CD8-positive, alpha-beta memory T cell (primary cell): ENCODE data around the gene P2RX7. TPM values are rescaled to one million over a fixed set of nuclear protein-coding genes. Genes with fewer than 3 reads are reported as not detected.
A peak's percentile ranks its signal among the peaks of the same experiment; 100 is the strongest.

Source experiments
- CTCF ChIA-PET: fragments of 350-600 bp; sonication (Branson Sonifier 250); formaldehyde crosslinking; loops from one replicate; lab custom pipeline; 2021; ENCODE audit warnings: antibody characterized with exemption; lab: Charles Lee
- POLR2A ChIA-PET: fragments of 350-600 bp; sonication (Branson Sonifier 250); formaldehyde crosslinking; loops from one replicate; lab custom pipeline; 2021; ENCODE audit warnings: antibody characterized with exemption; lab: Charles Lee
- DNase-seq, 5 donors: peaks; one replicate each; pipeline versions ENCODE4 v3.0.0 to v3.0.0-alpha.2; 2020 to 2022; ENCODE audit warnings: mixed read lengths in 1 of 5
- H3K27ac ChIP-seq: one replicate; pipeline ENCODE4 v1.7.0; 2013; ENCODE audit warnings: low read depth, mild to moderate bottlenecking, low read length, moderate library complexity
- H3K27me3 ChIP-seq: 2 replicates; pipeline ENCODE4 v1.7.0; 2013; ENCODE audit warnings: low read length, mild to moderate bottlenecking; ENCODE audit not compliant: insufficient read depth, poor library complexity, severe bottlenecking
- H3K36me3 ChIP-seq: 2 replicates; pipeline ENCODE4 v1.7.0; 2013; ENCODE audit warnings: mild to moderate bottlenecking, low read length, moderate library complexity; ENCODE audit not compliant: insufficient read depth
- H3K4me1 ChIP-seq: 2 replicates; pipeline ENCODE4 v1.7.0; 2013; ENCODE audit warnings: mild to moderate bottlenecking, low read length, moderate library complexity; ENCODE audit not compliant: insufficient read depth
- H3K4me3 ChIP-seq: 2 replicates; pipeline ENCODE4 v1.7.0; 2013; ENCODE audit warnings: mild to moderate bottlenecking, low read length
- H3K9me3 ChIP-seq: 2 replicates; pipeline ENCODE4 v1.7.0; 2013; ENCODE audit warnings: mild to moderate bottlenecking, low read length
- H3K27ac Mint-ChIP-seq, 8 donors: one replicate each; pipeline ENCODE4 v1.8.0; 2020 to 2021; ENCODE audit warnings: mixed read lengths in 8 of 8, mild to moderate bottlenecking in 6 of 8, inconsistent platforms in 3 of 8, moderate library complexity in 3 of 8
- H3K27me3 Mint-ChIP-seq, 2 donors: one replicate each; pipeline ENCODE4 v1.8.0; 2020 to 2021; ENCODE audit warnings: mixed read lengths in 2 of 2, mild to moderate bottlenecking in 1 of 2, moderate library complexity in 1 of 2
- H3K36me3 Mint-ChIP-seq, 3 donors: one replicate each; pipeline ENCODE4 v1.8.0; 2020 to 2021; ENCODE audit warnings: mixed read lengths in 3 of 3, inconsistent platforms in 1 of 3, mild to moderate bottlenecking in 1 of 3
- H3K4me1 Mint-ChIP-seq, 3 donors: one replicate each; pipeline ENCODE4 v1.8.0; 2020 to 2021; ENCODE audit warnings: mixed read lengths in 3 of 3, inconsistent platforms in 1 of 3, mild to moderate bottlenecking in 1 of 3
- H3K4me3 Mint-ChIP-seq, 7 donors: one replicate each; pipeline ENCODE4 v1.8.0; 2020 to 2021; ENCODE audit warnings: mixed read lengths in 7 of 7, mild to moderate bottlenecking in 6 of 7, moderate library complexity in 4 of 7, inconsistent platforms in 2 of 7
- H3K9me3 Mint-ChIP-seq, 5 donors: one replicate each; pipeline ENCODE4 v1.8.0; 2020 to 2022; ENCODE audit warnings: mixed read lengths in 5 of 5, mild to moderate bottlenecking in 3 of 5, moderate library complexity in 2 of 5, inconsistent platforms in 1 of 5
- polyA plus RNA-seq: library from polyadenylated mRNA; unstranded; fragments of 300-500 nt; fragmentation: Illumina TruSeq; gene quantifications from one replicate; pipeline ENCODE4 v1.2.3, GENCODE V29; 2021
- total RNA-seq, 2 experiments: library from RNA; stranded (reverse); gene quantifications; one replicate each; pipeline ENCODE4 v1.2.3, GENCODE V29; 2021

The P2RX7 gene
- total and polyA plus RNA-seq, 3 experiments from 2014 or later = 4.3 to 9.2 (median 4.5) TPM

DNA sequence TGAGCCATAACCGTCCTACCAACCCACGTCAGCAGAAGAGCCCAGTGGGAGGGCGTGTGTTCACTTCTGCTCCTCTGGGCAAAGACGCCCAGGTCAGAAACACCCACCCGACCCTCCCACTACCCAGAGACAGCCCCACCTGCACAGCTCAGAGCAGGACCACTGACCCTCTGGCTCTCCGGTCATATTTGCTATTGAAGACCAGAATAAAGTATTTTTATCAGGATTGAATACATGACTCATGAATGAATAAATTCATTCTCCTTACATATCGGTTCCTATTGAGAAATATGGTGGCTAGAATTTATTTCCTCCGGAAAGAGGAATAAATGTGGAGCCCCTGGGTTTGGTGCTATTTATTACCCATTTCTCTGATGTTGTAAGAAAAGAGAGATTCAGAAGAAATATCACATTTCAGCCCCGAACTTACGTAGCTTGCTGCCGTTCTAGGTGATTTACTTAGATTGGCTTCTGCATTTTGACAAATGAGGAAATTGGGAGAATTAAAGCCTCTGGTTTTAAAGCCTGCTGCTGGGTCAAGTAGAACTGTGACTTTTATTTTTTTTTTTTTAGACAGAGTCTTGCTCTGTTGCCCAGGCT lies 36.4 kb upstream of the P2RX7 start:
- no peak for DNase-seq
- H3K4me1 Mint-ChIP-seq = peaks cover 38 to 48% (median 47%) of the 10 kb centered on the region in 3 donors
- H3K9me3 Mint-ChIP-seq = peaks cover 0 to 9% (median 6%) of the 10 kb centered on the region in 5 donors
- Histone ChIP-seq H3K27ac (no peak overlapping the region), H3K36me3 (no peaks in the 10 kb centered on the region), H3K4me1 (peaks cover 39% of the 10 kb centered on the region), H3K27me3 (no peaks in the 10 kb centered on the region), H3K4me3 (no peak overlapping the region), H3K9me3 (no peaks in the 10 kb centered on the region)
- ChIA-PET CTCF (interaction anchor here (0.7 to 7.2 kb wide), 13 partner anchors 10 to 408 kb away, joined by 3 to 93 read pairs (median 4); no protein-coding TSS in a partner anchor), POLR2A (interaction anchor here (0.5 to 1.0 kb wide), 2 partner anchors 36 to 113 kb away, joined by 3 to 4 read pairs; no protein-coding TSS in a partner anchor)
- peak overlapping the region in 5 of 7 donors; percentile 73 to 89 (median 87) for H3K4me3 Mint-ChIP-seq
- H3K27ac Mint-ChIP-seq = peak overlapping the region in 5 of 8 donors; percentile 6 to 85 (median 79)
- H3K27me3 Mint-ChIP-seq = peaks cover 4% of the 10 kb centered on the region in 2 donors
- peaks cover 0 to 7% (median 2%) of the 10 kb centered on the region in 3 donors for H3K36me3 Mint-ChIP-seq

DNA sequence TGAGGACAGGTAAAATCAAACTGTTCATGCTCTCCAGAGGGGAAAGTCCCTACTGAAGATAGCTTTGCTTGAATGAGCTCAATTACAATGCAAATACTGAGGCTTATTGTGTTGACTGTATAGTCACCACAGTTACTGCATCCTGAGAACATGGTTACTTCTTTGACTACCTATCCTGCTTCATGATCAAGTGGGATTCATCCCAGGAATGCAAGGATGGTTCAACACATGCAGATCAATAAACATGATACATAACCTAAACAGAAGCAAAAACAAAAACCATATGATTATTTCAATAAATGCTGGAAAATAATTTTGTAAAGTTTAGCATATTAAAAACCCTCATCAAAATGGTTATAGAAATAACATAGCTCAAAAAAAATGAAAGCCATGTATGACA lies 32.9 kb upstream of the P2RX7 start:
- no peak overlapping the region for H3K27ac Mint-ChIP-seq
- H3K4me1 ChIP-seq = peaks cover 14% of the 10 kb centered on the region
- H3K27me3 Mint-ChIP-seq = peaks cover 4% of the 10 kb centered on the region in 2 donors
- H3K9me3 ChIP-seq = no peaks in the 10 kb centered on the region
- DNase-seq = no peak
- no peak overlapping the region for H3K4me3 Mint-ChIP-seq
- peaks cover 11 to 17% (median 17%) of the 10 kb centered on the region in 3 donors for H3K4me1 Mint-ChIP-seq
- POLR2A ChIA-PET = no interaction called here
- H3K36me3 Mint-ChIP-seq = peaks cover 0 to 9% (median 5%) of the 10 kb centered on the region in 3 donors
- H3K27ac ChIP-seq = no peak overlapping the region
- no peaks in the 10 kb centered on the region for H3K27me3 ChIP-seq
- no peak overlapping the region for H3K4me3 ChIP-seq
- H3K9me3 Mint-ChIP-seq = peaks cover 0 to 13% (median 6%) of the 10 kb centered on the region in 5 donors
- CTCF ChIA-PET = interaction anchor here (2.0 kb wide), 1 partner anchor 40 kb away, joined by 9 read pairs; no protein-coding TSS in a partner anchor
- H3K36me3 ChIP-seq = no peaks in the 10 kb centered on the region

DNA sequence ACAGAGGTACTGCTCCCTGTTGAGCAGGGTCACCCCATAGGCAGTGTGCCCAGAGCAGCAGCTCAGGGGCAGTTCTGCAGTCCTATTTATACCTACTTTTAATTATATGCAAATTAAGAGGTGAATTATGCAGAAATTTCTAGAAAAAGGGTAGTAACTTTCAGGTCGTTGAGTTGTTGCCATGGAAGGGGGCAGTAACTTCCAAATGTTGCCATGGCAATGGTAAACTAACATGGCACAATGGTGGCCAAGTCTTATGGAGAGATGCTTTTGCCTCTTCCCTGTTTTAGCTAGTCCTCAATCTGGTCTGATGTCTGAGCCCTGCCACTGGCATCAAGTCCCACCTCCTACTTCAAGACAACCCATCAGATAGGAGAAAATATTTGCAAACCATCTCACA lies 30.4 kb upstream of the P2RX7 start:
- no peak overlapping the region for H3K4me3 Mint-ChIP-seq
- no peak overlapping the region for H3K27ac Mint-ChIP-seq
- CTCF ChIA-PET = interaction anchor here (1.3 to 1.7 kb wide), 2 partner anchors 43 to 98 kb away, joined by 3 to 5 read pairs; no protein-coding TSS in a partner anchor

DNA sequence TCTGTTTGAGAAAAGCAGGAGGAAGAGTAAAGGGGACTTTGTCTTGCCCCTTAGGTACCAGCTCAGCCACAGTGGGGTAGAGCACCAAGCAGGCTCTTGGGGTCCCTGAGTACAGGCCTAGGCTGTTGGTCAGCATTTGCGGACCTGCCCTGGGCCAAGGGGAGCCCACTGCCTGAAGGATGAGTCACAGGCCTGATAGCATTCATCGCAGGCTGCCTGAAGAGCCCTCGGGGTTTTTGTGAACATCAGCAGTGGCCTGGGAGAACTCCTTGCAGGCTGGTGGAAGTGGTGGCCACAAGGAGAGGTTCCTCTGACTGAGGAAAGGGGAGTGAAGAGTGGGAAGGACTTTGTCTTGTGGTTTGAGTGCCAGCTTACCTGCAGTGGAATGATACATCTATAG lies 25.0 kb upstream of the P2RX7 start:
- Histone ChIP-seq H3K27ac (no peak overlapping the region), H3K4me3 (no peak overlapping the region), H3K4me1 (no peaks in the 10 kb centered on the region), H3K27me3 (no peaks in the 10 kb centered on the region), H3K9me3 (no peaks in the 10 kb centered on the region), H3K36me3 (no peaks in the 10 kb centered on the region)
- H3K9me3 Mint-ChIP-seq = peaks cover 0 to 8% (median 0%) of the 10 kb centered on the region in 5 donors
- CTCF ChIA-PET = no interaction called here
- POLR2A ChIA-PET = no interaction called here
- H3K4me3 Mint-ChIP-seq = no peak overlapping the region
- DNase-seq = no peak
- H3K36me3 Mint-ChIP-seq = peaks cover 0 to 5% (median 5%) of the 10 kb centered on the region in 3 donors
- H3K27me3 Mint-ChIP-seq = no peaks in the 10 kb centered on the region
- H3K4me1 Mint-ChIP-seq = peaks cover 3 to 9% (median 5%) of the 10 kb centered on the region in 3 donors
- H3K27ac Mint-ChIP-seq = no peak overlapping the region

More for the DNA sequence above, 30.4 kb upstream of the P2RX7 start:
- Histone ChIP-seq H3K27ac (no peak overlapping the region), H3K9me3 (no peaks in the 10 kb centered on the region), H3K36me3 (no peaks in the 10 kb centered on the region), H3K27me3 (no peaks in the 10 kb centered on the region), H3K4me1 (no peaks in the 10 kb centered on the region), H3K4me3 (no peak overlapping the region)
- Mint-ChIP-seq H3K4me1 (no peaks in the 10 kb centered on the region), H3K27me3 (peaks cover 0 to 4% of the 10 kb centered on the region in 2 donors), H3K9me3 (peaks cover 0 to 17% (median 6%) of the 10 kb centered on the region in 5 donors), H3K36me3 (peaks cover 0 to 12% (median 7%) of the 10 kb centered on the region in 3 donors)
- no peak for DNase-seq
- POLR2A ChIA-PET = no interaction called here

DNA sequence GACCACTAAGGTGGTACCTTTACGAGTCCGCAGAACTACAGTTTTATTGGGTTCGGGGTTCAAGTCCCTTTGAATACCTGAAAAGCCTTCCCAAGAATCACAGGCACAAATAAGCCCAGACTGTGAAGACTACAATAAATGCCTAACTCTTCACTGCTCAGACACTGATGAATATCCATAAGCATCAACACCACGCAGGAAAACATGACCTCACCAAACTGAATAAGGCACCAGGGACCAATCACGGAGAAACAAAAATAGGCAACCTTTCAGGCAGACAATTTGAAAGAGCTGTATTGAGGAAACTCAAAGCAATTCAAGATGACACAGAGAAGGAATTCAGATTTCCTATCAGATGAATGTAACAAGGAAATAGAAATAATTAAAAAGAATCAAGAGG lies 24.2 kb upstream of the P2RX7 start:
- ChIA-PET POLR2A (no interaction called here), CTCF (interaction anchor here (1.4 to 1.6 kb wide), 3 partner anchors 47 to 122 kb away, joined by 4 to 15 read pairs (median 5); no protein-coding TSS in a partner anchor)
- H3K36me3 Mint-ChIP-seq = peaks cover 0 to 5% (median 5%) of the 10 kb centered on the region in 3 donors
- H3K4me1 Mint-ChIP-seq = peaks cover 3 to 9% (median 5%) of the 10 kb centered on the region in 3 donors
- H3K9me3 ChIP-seq = no peaks in the 10 kb centered on the region
- H3K9me3 Mint-ChIP-seq = peaks cover 0 to 8% (median 0%) of the 10 kb centered on the region in 5 donors
- no peak overlapping the region for H3K27ac ChIP-seq
- H3K4me1 ChIP-seq = no peaks in the 10 kb centered on the region
- H3K36me3 ChIP-seq = no peaks in the 10 kb centered on the region
- no peak overlapping the region for H3K4me3 ChIP-seq
- no peak overlapping the region for H3K27ac Mint-ChIP-seq
- DNase-seq = no peak
- no peaks in the 10 kb centered on the region for H3K27me3 Mint-ChIP-seq
- H3K27me3 ChIP-seq = no peaks in the 10 kb centered on the region
- H3K4me3 Mint-ChIP-seq = no peak overlapping the region

DNA sequence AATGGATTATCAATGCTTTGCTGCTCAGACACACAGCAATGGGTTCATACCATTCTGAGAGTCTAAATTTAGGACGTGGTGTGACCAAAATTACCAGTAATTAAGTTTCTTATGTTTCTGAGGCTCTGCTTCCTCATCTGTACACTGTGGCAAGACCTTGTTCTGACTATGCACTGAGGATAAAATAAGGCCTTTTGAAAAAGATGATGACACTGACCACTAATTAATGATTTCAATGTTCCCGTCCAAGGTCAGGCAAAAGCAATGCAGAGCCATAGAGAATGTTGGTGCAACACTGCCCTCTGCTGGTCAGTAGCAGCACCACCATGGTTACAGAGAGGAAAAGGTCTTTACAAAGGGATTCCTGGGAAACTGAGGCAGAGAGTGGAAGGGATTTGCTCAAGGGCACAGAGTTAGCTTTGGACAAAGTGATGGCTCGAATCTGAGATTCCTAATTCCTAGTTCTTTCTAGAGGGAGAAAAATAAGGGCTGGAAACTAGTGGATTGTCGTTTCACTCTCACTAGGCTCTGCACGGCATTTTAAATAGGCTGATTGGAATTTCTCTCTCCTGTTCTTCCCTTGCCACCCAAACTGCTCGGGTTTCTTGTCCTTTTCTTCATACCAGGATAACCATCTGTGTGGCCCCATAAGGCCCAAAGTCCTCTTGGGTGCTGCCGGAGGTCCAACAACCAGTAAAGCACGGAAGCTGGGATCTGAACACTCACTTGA lies 22.3 kb upstream of the P2RX7 start:
- Mint-ChIP-seq H3K27me3 (no peaks in the 10 kb centered on the region), H3K9me3 (no peaks in the 10 kb centered on the region), H3K4me1 (peaks cover 3 to 9% (median 5%) of the 10 kb centered on the region in 3 donors), H3K4me3 (no peak overlapping the region), H3K27ac (no peak overlapping the region), H3K36me3 (no peaks in the 10 kb centered on the region)
- Histone ChIP-seq H3K36me3 (no peaks in the 10 kb centered on the region), H3K4me1 (no peaks in the 10 kb centered on the region), H3K9me3 (no peaks in the 10 kb centered on the region), H3K27me3 (no peaks in the 10 kb centered on the region), H3K27ac (no peak overlapping the region), H3K4me3 (no peak overlapping the region)
- peak; percentile 47 to 76 (median 52) for DNase-seq
- ChIA-PET CTCF (interaction anchor here (0.8 to 1.9 kb wide), 13 partner anchors 13 to 195 kb away, joined by 3 to 15 read pairs (median 3); no protein-coding TSS in a partner anchor), POLR2A (no interaction called here)

DNA sequence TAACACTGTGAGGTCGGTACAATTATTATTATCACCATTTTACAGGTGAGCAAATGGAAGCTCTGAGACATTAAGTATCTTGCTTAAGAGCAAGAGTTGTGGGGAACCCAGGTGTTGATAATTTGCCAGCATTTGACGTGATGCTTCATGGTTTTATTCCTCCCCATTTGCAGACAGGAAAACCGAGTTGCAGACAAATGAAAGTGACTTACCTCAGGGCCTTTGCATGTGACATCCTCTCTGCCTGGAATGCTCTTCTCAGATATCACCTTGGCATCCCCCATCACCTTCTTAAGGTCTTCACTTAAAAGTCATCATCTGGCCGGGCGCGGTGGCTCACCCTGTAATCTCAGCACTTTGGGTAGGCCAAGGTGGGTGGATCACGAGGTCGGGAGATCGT lies 21.0 kb upstream of the P2RX7 start:
- Histone ChIP-seq H3K4me1 (no peaks in the 10 kb centered on the region), H3K9me3 (no peaks in the 10 kb centered on the region), H3K27ac (no peak overlapping the region), H3K4me3 (no peak overlapping the region), H3K36me3 (no peaks in the 10 kb centered on the region), H3K27me3 (no peaks in the 10 kb centered on the region)
- Mint-ChIP-seq H3K9me3 (no peaks in the 10 kb centered on the region), H3K27ac (no peak overlapping the region), H3K36me3 (no peaks in the 10 kb centered on the region), H3K4me3 (no peak overlapping the region), H3K27me3 (no peaks in the 10 kb centered on the region), H3K4me1 (peaks cover 3 to 9% (median 5%) of the 10 kb centered on the region in 3 donors)
- POLR2A ChIA-PET = interaction anchor here (0.6 kb wide), 1 partner anchor 167 kb away, joined by 11 read pairs; no protein-coding TSS in a partner anchor
- DNase-seq = no peak
- CTCF ChIA-PET = interaction anchor here (0.6 to 1.7 kb wide), 6 partner anchors 17 to 527 kb away, joined by 3 to 8 read pairs (median 3); no protein-coding TSS in a partner anchor
